ENCODE measurements around the gene MEX3A. TPM values are rescaled to one million over a fixed set of nuclear protein-coding genes. Genes with fewer than 3 reads are reported as not detected.

MEX3A gene
- total and polyA plus RNA-seq, 2 of the 8 experiments (the other 6 are each of a cell fraction or from before 2014, with no cell fraction given): 34.1 to 52.4 TPM

- no peak overlapping the region for H2AFZ ChIP-seq (ENCODE audit: low read length)
- H4K91ac ChIP-seq (replicated peaks; ENCODE audit: insufficient read length, low read length): no peak overlapping the region
- POLR2A ChIA-PET (ENCODE audit: partially characterized antibody): interaction anchor here (0.7 to 3.4 kb wide), 11 partner anchors 10 to 101 kb away, joined by 3 to 20 read pairs (median 5); partner anchors contain the start of genes ARHGEF2, LAMTOR2, LMNA and RAB25
- no peaks in the 10 kb centered on the region for H3K27me3 ChIP-seq (replicated peaks in 1 of 4; ENCODE audit: control insufficient read depth in 3 of 4, extremely low read depth in 1 of 4, insufficient read depth in 3 of 4, low read length in 3 of 4)
- no peak overlapping the region for H2BK5ac ChIP-seq (ENCODE audit: low read depth, low read length)
- 85% methylated on average over 5 of the region's 5 CpGs; no CpG with 5 or more reads in 1 of the 2 experiments for WGBS, 2 experiments (ENCODE audit: extremely low coverage in 1 of 2, insufficient coverage in 1 of 2, insufficient read length in 1 of 2, insufficient replicate concordance in 2 of 2, low coverage in 1 of 2, low lambda C conversion rate in 2 of 2, missing lambda C conversion rate in 1 of 2)
- no peak overlapping the region for H3K4ac ChIP-seq (replicated peaks; ENCODE audit: insufficient read length, low read depth, low read length)
- 0 out of 2 replicates have a peak overlapping the region, but pooled peaks have one; percentile 56 for H2BK20ac ChIP-seq (ENCODE audit: low read length)
- no peaks in the 10 kb centered on the region for H3K9me3 ChIP-seq (ENCODE audit: insufficient read depth in 2 of 2, low read depth in 1 of 2, low read length in 1 of 2)
- peaks cover 19 to 60% of the 10 kb centered on the region in 2 experiments for H3K79me2 ChIP-seq (ENCODE audit: control insufficient read depth in 1 of 2, insufficient read depth in 2 of 2, low read length in 2 of 2)
- H3K4me1 ChIP-seq (replicated peaks in 1 of 4; ENCODE audit: control insufficient read depth in 3 of 4, insufficient read depth in 4 of 4, low read length in 3 of 4): peaks cover 13 to 45% (median 37%) of the 10 kb centered on the region in 4 experiments
- H4K5ac ChIP-seq (ENCODE audit: insufficient read length, low read depth, low read length): no peak overlapping the region
- H3K14ac ChIP-seq (ENCODE audit: insufficient read length): no peak overlapping the region
- H3K18ac ChIP-seq (ENCODE audit: extremely low read depth, low read length): no peak overlapping the region
- H3K23me2 ChIP-seq (ENCODE audit: low read depth, low read length): peaks cover 14% of the 10 kb centered on the region
- peak overlapping the region in 1 of 4 experiments; percentile 28; a peak in 2 of 8 replicates for H3K4me3 ChIP-seq (ENCODE audit: extremely low read depth in 1 of 4, insufficient read depth in 2 of 4, low read depth in 3 of 4, low read length in 4 of 4)
- H3K27ac ChIP-seq (ENCODE audit: low read depth, low read length): no peak overlapping the region
- no peak overlapping the region for H4K8ac ChIP-seq (ENCODE audit: extremely low read depth, insufficient read depth, low read length)
- no peak overlapping the region for H2BK120ac ChIP-seq (replicated peaks; ENCODE audit: low read depth, low read length)
- H3K56ac ChIP-seq (replicated peaks; ENCODE audit: insufficient read length, low read depth, low read length): no peak overlapping the region
- peaks cover 21% of the 10 kb centered on the region for H3K79me1 ChIP-seq (ENCODE audit: low read depth, low read length)
- DNase-seq (ENCODE audit: low read depth in 1 of 2, low spot score in 2 of 2) (no peak), FAIRE-seq (no peak)
- no peak overlapping the region for H3K9ac ChIP-seq (replicated peaks in 1 of 4; ENCODE audit: extremely low read depth in 1 of 4, low read depth in 3 of 4, low read length in 3 of 4)
- peaks cover 3 to 26% (median 9%) of the 10 kb centered on the region in 4 experiments; a peak in 6 of 8 replicates for H3K36me3 ChIP-seq (ENCODE audit: control insufficient read depth in 2 of 4, insufficient read depth in 4 of 4, low read length in 3 of 4)
- 0 out of 2 replicates have a peak overlapping the region, but pooled peaks have one; percentile 48 for H2AK5ac ChIP-seq (ENCODE audit: low read depth, low read length)
- no peak overlapping the region for H3K23ac ChIP-seq (ENCODE audit: insufficient read length)
- CTCF ChIA-PET (ENCODE audit: partially characterized antibody): interaction anchor here (0.8 to 2.5 kb wide), 9 partner anchors 10 to 102 kb away, joined by 3 to 17 read pairs (median 3); no protein-coding TSS in a partner anchor
- H2BK12ac ChIP-seq (ENCODE audit: low read depth, low read length): 0 out of 2 replicates have a peak overlapping the region, but pooled peaks have one; percentile 43
- peak overlapping the region; percentile 53 to 79; a peak in 3 of 4 replicates for H3K4me2 ChIP-seq (ENCODE audit: insufficient read depth in 1 of 2, low read depth in 2 of 2, low read length in 2 of 2)
- H2BK15ac ChIP-seq (ENCODE audit: low read length): peak overlapping the region; percentile 46; the same call in 1 of the 2 replicates
- H4K20me1 ChIP-seq (replicated peaks in 1 of 2; ENCODE audit: control insufficient read depth in 1 of 2, insufficient read depth in 2 of 2, low read length in 2 of 2): peaks cover 10 to 27% of the 10 kb centered on the region in 2 experiments
- no peak for TF ChIP-seq POLR2A (IDR thresholded peaks at IDR 0.05; ENCODE audit: control extremely low read depth in 1 of 2, low read depth in 2 of 2, low read length in 2 of 2)
- TF ChIP-seq, protein P1, sequence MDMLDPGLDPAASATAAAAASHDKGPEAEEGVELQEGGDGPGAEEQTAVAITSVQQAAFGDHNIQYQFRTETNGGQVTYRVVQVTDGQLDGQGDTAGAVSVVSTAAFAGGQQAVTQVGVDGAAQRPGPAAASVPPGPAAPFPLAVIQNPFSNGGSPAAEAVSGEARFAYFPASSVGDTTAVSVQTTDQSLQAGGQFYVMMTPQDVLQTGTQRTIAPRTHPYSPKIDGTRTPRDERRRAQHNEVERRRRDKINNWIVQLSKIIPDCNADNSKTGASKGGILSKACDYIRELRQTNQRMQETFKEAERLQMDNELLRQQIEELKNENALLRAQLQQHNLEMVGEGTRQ (IDR thresholded peaks at IDR 0.05; ENCODE audit: low read length): no peak
- no peak for TF ChIP-seq KDM5A (IDR thresholded peaks at IDR 0.05; ENCODE audit: low read length)
- no peak for TF ChIP-seq RNF2 (IDR thresholded peaks at IDR 0.05; ENCODE audit: borderline replicate concordance, low read depth, low read length, missing control alignments, poor library complexity, severe bottlenecking)
- no peak for TF ChIP-seq BRCA1 (IDR thresholded peaks at IDR 0.05; ENCODE audit: low read depth, low read length)
- TF ChIP-seq TCF12 (IDR thresholded peaks at IDR 0.05; ENCODE audit: low read depth, low read length): no peak
These were observed 3.5 kb downstream of the MEX3A start for GRCh38 chr1:156078728-156079127.

All from H1 (cell line).